OCI-LY1 (cell line): Measurements from ENCODE around the gene TCF4.

ENCODE experiments used
- H2AFZ ChIP-seq: fragments of 200-600 bp; sonication (generic), shearing (Covaris generic); 2 replicates; pipeline ENCODE4 v1.6.0; 2014; ENCODE audit warnings: antibody characterized with exemption, mild to moderate bottlenecking, low read length
- H3F3A ChIP-seq: fragments of 200-600 bp; sonication (generic), shearing (Covaris generic); 2 replicates; pipeline ENCODE4 v1.6.0; 2014; ENCODE audit warnings: mild to moderate bottlenecking, antibody characterized with exemption, low read length, moderate library complexity; ENCODE audit not compliant: insufficient read depth
- H3K27ac ChIP-seq: fragments of 200-600 bp; sonication (generic); 2 replicates; pipeline ENCODE4 v1.5.1; 2014; ENCODE audit warnings: low read length, mixed run types, mild to moderate bottlenecking, low read depth; ENCODE audit not compliant: poor library complexity, severe bottlenecking
- H3K27me3 ChIP-seq: fragments of 200-600 bp; sonication (generic); 2 replicates; pipeline ENCODE4 v1.6.0; 2014; ENCODE audit warnings: antibody characterized with exemption, mild to moderate bottlenecking, low read length, moderate library complexity; ENCODE audit not compliant: insufficient read depth
- H3K36me3 ChIP-seq: fragments of 200-600 bp; sonication (generic); 2 replicates; pipeline ENCODE4 v1.6.1; 2014; ENCODE audit warnings: mild to moderate bottlenecking, antibody characterized with exemption, low read length, moderate library complexity, mixed read lengths; ENCODE audit not compliant: insufficient read depth
- H3K4me1 ChIP-seq: fragments of 200-600 bp; sonication (generic); 2 replicates; pipeline ENCODE4 v1.5.1; 2014; ENCODE audit warnings: mild to moderate bottlenecking, low read length, moderate library complexity; ENCODE audit not compliant: insufficient read depth, severe bottlenecking
- H3K4me2 ChIP-seq: fragments of 200-600 bp; sonication (generic), shearing (Covaris generic); 2 replicates; pipeline ENCODE4 v1.6.1; 2014; ENCODE audit warnings: low read length
- H3K4me3 ChIP-seq: fragments of 200-600 bp; sonication (generic); 2 replicates; pipeline ENCODE4 v1.5.1; 2014; ENCODE audit warnings: low read length, low read depth, mild to moderate bottlenecking, mixed read lengths; ENCODE audit not compliant: poor library complexity, severe bottlenecking
- H3K79me2 ChIP-seq: fragments of 200-600 bp; shearing (Covaris generic); 2 replicates; pipeline ENCODE4 v1.6.1; 2016; ENCODE audit warnings: mixed run types, low read length, mixed read lengths; ENCODE audit not compliant: insufficient read depth
- H3K9ac ChIP-seq: fragments of 200-600 bp; sonication (generic), shearing (Covaris generic); 2 replicates; pipeline ENCODE4 v1.6.1; 2014; ENCODE audit warnings: mild to moderate bottlenecking, low read length, mixed read lengths
- H3K9me2 ChIP-seq: fragments of 200-600 bp; sonication (generic), shearing (Covaris generic); 2 replicates; pipeline ENCODE4 v1.6.1; 2014; ENCODE audit warnings: low read depth, mild to moderate bottlenecking, low read length, mixed read lengths
- H3K9me3 ChIP-seq: fragments of 200-600 bp; shearing (Covaris generic); 2 replicates; pipeline ENCODE4 v1.6.1; 2014; ENCODE audit warnings: low read length, mixed read lengths
- H4K20me1 ChIP-seq: fragments of 200-600 bp; sonication (generic), shearing (Covaris generic); 2 replicates; pipeline ENCODE4 v1.6.0; 2016; ENCODE audit warnings: mild to moderate bottlenecking, low read length; ENCODE audit not compliant: insufficient read depth
- EZH2 ChIP-seq: fragments of 200-600 bp; sonication (generic), shearing (Covaris generic); IDR thresholded peaks from 2 replicates; pipeline ENCODE4 v1.8.0; 2017; ENCODE audit warnings: borderline replicate concordance, mixed run types, mild to moderate bottlenecking, antibody characterized with exemption, low read length, moderate library complexity, mixed read lengths
- TF ChIP-seq, protein P1 (sequence below): fragments of 200-600 bp; sonication (generic), shearing (Covaris generic); IDR thresholded peaks from 2 replicates; pipeline ENCODE4 v1.5.1; 2017; ENCODE audit warnings: mild to moderate bottlenecking, antibody characterized with exemption, low read length, moderate library complexity, mixed read lengths

TCF4 gene

GRCh38 chr18:55570966-55571365 is 17.0 kb downstream of the TCF4 start:
- Histone ChIP-seq H3K9ac (no peak overlapping the region), H3K36me3 (peaks cover 68% of the 10 kb centered on the region), H3K79me2 (peaks cover 86% of the 10 kb centered on the region), H3K4me3 (no peak overlapping the region), H3K27me3 (no peaks in the 10 kb centered on the region), H4K20me1 (no peaks in the 10 kb centered on the region; the same call in 1 of the 2 replicates), H3K27ac (peak overlapping the region; percentile 26), H3K4me1 (peaks cover 64% of the 10 kb centered on the region), H3K4me2 (no peak overlapping the region), H3F3A (no peaks in the 10 kb centered on the region), H3K9me2 (no peaks in the 10 kb centered on the region), H3K9me3 (peaks cover 5% of the 10 kb centered on the region), H2AFZ (no peak overlapping the region)
- TF ChIP-seq, protein P1, sequence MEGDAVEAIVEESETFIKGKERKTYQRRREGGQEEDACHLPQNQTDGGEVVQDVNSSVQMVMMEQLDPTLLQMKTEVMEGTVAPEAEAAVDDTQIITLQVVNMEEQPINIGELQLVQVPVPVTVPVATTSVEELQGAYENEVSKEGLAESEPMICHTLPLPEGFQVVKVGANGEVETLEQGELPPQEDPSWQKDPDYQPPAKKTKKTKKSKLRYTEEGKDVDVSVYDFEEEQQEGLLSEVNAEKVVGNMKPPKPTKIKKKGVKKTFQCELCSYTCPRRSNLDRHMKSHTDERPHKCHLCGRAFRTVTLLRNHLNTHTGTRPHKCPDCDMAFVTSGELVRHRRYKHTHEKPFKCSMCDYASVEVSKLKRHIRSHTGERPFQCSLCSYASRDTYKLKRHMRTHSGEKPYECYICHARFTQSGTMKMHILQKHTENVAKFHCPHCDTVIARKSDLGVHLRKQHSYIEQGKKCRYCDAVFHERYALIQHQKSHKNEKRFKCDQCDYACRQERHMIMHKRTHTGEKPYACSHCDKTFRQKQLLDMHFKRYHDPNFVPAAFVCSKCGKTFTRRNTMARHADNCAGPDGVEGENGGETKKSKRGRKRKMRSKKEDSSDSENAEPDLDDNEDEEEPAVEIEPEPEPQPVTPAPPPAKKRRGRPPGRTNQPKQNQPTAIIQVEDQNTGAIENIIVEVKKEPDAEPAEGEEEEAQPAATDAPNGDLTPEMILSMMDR = no peak
- TF ChIP-seq EZH2 = no peak

GRCh38 chr18:55566456-55566935 is 21.5 kb downstream of the TCF4 start:
- Histone ChIP-seq H3K36me3 (peaks cover 86% of the 10 kb centered on the region), H3K9me3 (peaks cover 9% of the 10 kb centered on the region), H3F3A (no peaks in the 10 kb centered on the region), H3K27me3 (no peaks in the 10 kb centered on the region), H3K9ac (no peak overlapping the region), H3K4me1 (peaks cover 19% of the 10 kb centered on the region), H3K27ac (no peak overlapping the region), H3K9me2 (no peaks in the 10 kb centered on the region), H2AFZ (no peak overlapping the region), H3K4me2 (no peak overlapping the region), H3K79me2 (peaks cover 79% of the 10 kb centered on the region), H4K20me1 (no peaks in the 10 kb centered on the region; the same call in 1 of the 2 replicates), H3K4me3 (no peak overlapping the region)
- TF ChIP-seq, protein P1 = no peak
- TF ChIP-seq EZH2 = no peak

DNA sequence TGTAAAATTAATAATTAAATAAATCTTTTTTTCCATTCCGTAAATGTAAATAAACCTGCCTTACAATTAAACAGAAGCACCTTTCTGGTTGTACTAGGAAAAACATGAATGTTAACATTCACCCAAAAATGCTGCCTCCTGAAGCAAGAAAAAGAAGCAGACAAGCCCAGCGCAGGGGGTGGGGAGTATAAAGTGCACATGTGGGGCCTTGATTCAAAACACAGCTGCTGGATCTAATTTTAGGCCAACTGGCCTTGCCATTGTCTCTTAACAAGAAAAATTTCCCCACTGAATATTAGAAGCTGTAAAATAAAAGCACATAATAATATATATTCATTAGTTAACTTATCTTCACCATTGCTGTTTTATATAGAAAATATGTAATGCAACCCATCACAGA is 28.3 kb downstream of the TCF4 start:
- 0 out of 2 replicates have a peak, but pooled peaks cover 3% of the 10 kb centered on the region for H3K9me3 ChIP-seq
- TF ChIP-seq, protein P1 = no peak
- no peak for TF ChIP-seq EZH2

More for the DNA sequence above, 28.3 kb downstream of the TCF4 start:
- Histone ChIP-seq H3K36me3 (peaks cover 34% of the 10 kb centered on the region), H3F3A (no peaks in the 10 kb centered on the region), H2AFZ (no peak overlapping the region), H3K9ac (peak overlapping the region; percentile 13), H3K4me2 (peak overlapping the region; percentile 34; the same call in 1 of the 2 replicates), H3K4me3 (no peak overlapping the region), H3K9me2 (no peaks in the 10 kb centered on the region), H3K27me3 (no peaks in the 10 kb centered on the region), H4K20me1 (no peaks in the 10 kb centered on the region), H3K27ac (peak overlapping the region; percentile 95), H3K79me2 (peaks cover 57% of the 10 kb centered on the region), H3K4me1 (peaks cover 68% of the 10 kb centered on the region)
